Mesendoderm (in vitro differentiated cells): ENCODE measurements around the gene ATPAF1.

Experiments used
- DNase-seq: peaks from one replicate; pipeline ENCODE4 v3.0.0; 2013
- H2AK5ac ChIP-seq: 2 replicates; pipeline ENCODE4 v1.6.1; 2013; ENCODE audit warnings: low read length, inconsistent platforms
- H2BK120ac ChIP-seq: 2 replicates; pipeline ENCODE4 v1.6.1; 2013; ENCODE audit warnings: low read depth, mild to moderate bottlenecking, low read length, moderate library complexity, mixed read lengths
- H2BK15ac ChIP-seq: replicated peaks from 2 replicates; pipeline ENCODE4 v1.6.1; 2013; ENCODE audit warnings: low read depth, mild to moderate bottlenecking, moderate library complexity
- H2BK5ac ChIP-seq: 2 replicates; pipeline ENCODE4 v1.6.1; 2013; ENCODE audit warnings: low read length, inconsistent platforms
- H3K18ac ChIP-seq: 2 replicates; pipeline ENCODE4 v1.6.1; 2013; ENCODE audit warnings: mild to moderate bottlenecking, low read length, mixed read lengths
- H3K23ac ChIP-seq: one replicate; pipeline ENCODE4 v1.6.1; 2013; ENCODE audit warnings: low read length
- H3K27ac ChIP-seq: 2 replicates; pipeline ENCODE4 v1.5.1; 2013; ENCODE audit warnings: low read depth, mild to moderate bottlenecking, inconsistent platforms, low read length, moderate library complexity
- H3K27me3 ChIP-seq: 2 replicates; pipeline ENCODE4 v1.6.1; 2013; ENCODE audit warnings: low read length, control low read depth, mild to moderate bottlenecking, inconsistent platforms; ENCODE audit not compliant: insufficient read depth, poor library complexity
- H3K36me3 ChIP-seq: 2 replicates; pipeline ENCODE4 v1.6.1; 2013; ENCODE audit warnings: low read length, inconsistent platforms; ENCODE audit not compliant: control insufficient read depth, insufficient read depth
- H3K4ac ChIP-seq: one replicate; pipeline ENCODE4 v1.6.1; 2013; ENCODE audit warnings: low read depth, mild to moderate bottlenecking, low read length, moderate library complexity
- H3K4me1 ChIP-seq: 2 replicates; pipeline ENCODE4 v1.6.1; 2013; ENCODE audit warnings: low read depth, low read length, inconsistent platforms; ENCODE audit not compliant: control insufficient read depth
- H3K4me2 ChIP-seq: 2 replicates; pipeline ENCODE4 v1.6.1; 2013; ENCODE audit warnings: low read length
- H3K4me3 ChIP-seq: 2 replicates; pipeline ENCODE4 v1.5.1; 2013; ENCODE audit warnings: mild to moderate bottlenecking, low read length
- H3K56ac ChIP-seq: one replicate; pipeline ENCODE4 v1.6.1; 2013; ENCODE audit warnings: low read length
- H3K79me1 ChIP-seq: 2 replicates; pipeline ENCODE4 v1.6.1; 2013; ENCODE audit warnings: low read length, inconsistent platforms
- H3K79me2 ChIP-seq: 2 replicates; pipeline ENCODE4 v1.6.1; 2013; ENCODE audit warnings: mild to moderate bottlenecking, low read length; ENCODE audit not compliant: control insufficient read depth, insufficient read depth
- H3K9ac ChIP-seq: 2 replicates; pipeline ENCODE4 v1.6.1; 2013; ENCODE audit warnings: low read length, inconsistent platforms
- H4K5ac ChIP-seq: one replicate; pipeline ENCODE4 v1.6.1; 2013; ENCODE audit warnings: low read length
- H4K8ac ChIP-seq: one replicate; pipeline ENCODE4 v1.6.1; 2013; ENCODE audit warnings: low read depth, mild to moderate bottlenecking, control low read depth, low read length, moderate library complexity
- whole genome bisulfite sequencing: extraction: QIAGEN DNeasy Blood & Tissue Kit; methylation state at CpG from one replicate; pipeline ENCODE4 v1.1.7; 2013; ENCODE audit warnings: low lambda C conversion rate, missing lambda C conversion rate; ENCODE audit not compliant: insufficient coverage; ENCODE audit errors: extremely low coverage; 5-methylcytosine and 5-hydroxymethylcytosine counted together

Gene ATPAF1

DNA sequence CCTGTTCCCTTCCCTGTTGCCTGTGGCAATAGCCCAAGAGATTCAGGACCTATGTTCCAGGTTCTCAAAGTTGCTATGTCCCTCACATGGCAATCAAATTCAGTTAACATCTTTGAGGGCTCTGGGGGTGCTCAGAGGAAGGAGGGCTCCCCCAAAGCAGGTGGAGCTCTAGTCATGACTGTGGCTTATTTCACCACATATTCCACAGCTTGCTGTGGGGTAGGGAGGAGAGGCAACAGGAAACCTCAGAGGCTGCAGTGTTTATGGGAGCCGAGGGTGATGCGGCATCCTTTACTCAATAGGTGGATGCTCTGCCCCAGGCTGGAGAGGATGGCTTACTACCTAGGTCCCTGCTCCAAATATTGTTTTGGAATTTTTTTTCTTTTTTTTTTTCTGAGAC lies 62.9 kb downstream of the ATPAF1 start:
- Histone ChIP-seq H3K4me3 (no peak overlapping the region), H4K8ac (no peak overlapping the region), H3K36me3 (no peaks in the 10 kb centered on the region), H3K4me2 (no peak overlapping the region), H4K5ac (no peak overlapping the region), H3K4me1 (peaks cover 6% of the 10 kb centered on the region), H3K9ac (no peak overlapping the region), H3K27ac (no peak overlapping the region), H2BK120ac (no peak overlapping the region), H3K56ac (no peak overlapping the region), H2AK5ac (no peak overlapping the region), H3K27me3 (no peaks in the 10 kb centered on the region), H2BK15ac (no peak overlapping the region), H3K79me2 (no peaks in the 10 kb centered on the region), H3K18ac (no peak overlapping the region), H2BK5ac (no peak overlapping the region), H3K79me1 (no peaks in the 10 kb centered on the region), H3K4ac (no peak overlapping the region), H3K23ac (no peak overlapping the region)
- no CpG with 5 or more reads among the region's 2 CpGs for WGBS
- DNase-seq: no peak

DNA sequence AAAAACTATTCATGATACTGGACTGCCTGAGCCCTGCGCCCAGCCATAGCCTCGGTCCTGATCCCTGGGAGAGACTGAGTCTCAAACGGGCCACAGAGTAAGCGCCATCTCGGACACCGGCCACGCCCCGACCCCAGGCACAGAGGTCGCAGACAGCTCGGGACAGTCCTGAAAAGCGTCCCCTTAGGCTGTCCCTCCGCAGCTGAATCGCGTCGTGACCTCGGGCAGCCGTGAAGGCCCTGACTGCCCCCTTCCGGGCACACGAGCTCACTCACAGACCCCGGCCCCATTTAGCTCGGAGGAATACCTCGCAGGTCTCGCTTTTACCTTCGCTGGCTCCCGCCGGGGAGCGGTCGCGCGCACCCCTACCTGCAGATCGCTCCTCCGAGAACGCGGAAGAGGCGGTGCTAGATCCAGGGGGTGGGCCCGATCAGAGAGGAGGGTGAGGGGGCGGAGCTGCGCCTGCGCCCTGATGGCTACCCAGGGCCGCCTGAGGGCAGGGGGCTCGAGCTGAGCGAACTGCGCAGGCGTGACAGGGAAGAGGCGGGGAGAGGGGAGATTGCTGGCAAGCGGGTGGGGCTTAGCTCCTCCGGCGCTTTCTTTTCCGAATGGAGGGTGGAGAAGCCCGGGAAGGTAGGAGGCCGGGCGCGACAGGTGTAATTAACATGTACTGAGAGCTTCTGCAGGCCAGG lies 64.2 kb downstream of the ATPAF1 start, which contains the start of gene MKNK1:
Gene MKNK1 (minus strand): TSS at position 411 of the 692 bp plus-strand sequence. CDS start 20,941 bp downstream, outside the sequence.
- H2BK15ac ChIP-seq: no peak within 1 kb of the TSS
- H3K79me1 ChIP-seq: no peaks in the 10 kb centered on the region
- H3K27ac ChIP-seq: no peak within 1 kb of the TSS
- H3K4me3 ChIP-seq: peak within 1 kb of the TSS; percentile 71
- no CpG with 5 or more reads among the region's 53 CpGs for WGBS
- H3K4ac ChIP-seq: no peak within 1 kb of the TSS
- peak within 1 kb of the TSS; percentile 88 for H3K56ac ChIP-seq
- no peak within 1 kb of the TSS for H2AK5ac ChIP-seq
- H3K27me3 ChIP-seq: no peaks in the 10 kb centered on the region
- no peak within 1 kb of the TSS for H4K8ac ChIP-seq
- peaks cover 6% of the 10 kb centered on the region for H3K4me1 ChIP-seq
- peak within 1 kb of the TSS; percentile 13 for H3K4me2 ChIP-seq
- no peak within 1 kb of the TSS for H4K5ac ChIP-seq
- no peaks in the 10 kb centered on the region for H3K79me2 ChIP-seq
- no peak within 1 kb of the TSS for H2BK120ac ChIP-seq
- H3K23ac ChIP-seq: peak within 1 kb of the TSS; percentile 6
- H2BK5ac ChIP-seq: no peak within 1 kb of the TSS
- no peaks in the 10 kb centered on the region for H3K36me3 ChIP-seq
- DNase-seq: peak; percentile 98
- peak within 1 kb of the TSS; percentile 77 for H3K9ac ChIP-seq
- no peak within 1 kb of the TSS for H3K18ac ChIP-seq

DNA sequence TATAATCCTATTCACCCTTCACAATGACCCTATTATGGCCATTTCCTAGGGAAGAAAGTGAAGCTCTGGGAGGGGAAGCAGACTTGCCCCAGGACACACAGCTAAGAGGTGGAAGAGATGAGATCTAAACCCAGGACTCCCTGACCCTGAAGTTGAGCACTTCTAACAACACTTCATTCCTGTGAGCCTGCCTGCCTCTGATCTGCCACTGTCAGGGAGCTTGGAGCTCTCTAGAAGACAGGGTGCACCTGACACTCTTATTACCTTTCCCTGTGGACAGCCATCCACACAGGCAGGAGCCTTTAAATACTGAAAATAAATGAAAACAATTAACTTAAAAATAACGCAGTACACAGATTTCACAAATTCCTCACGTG lies 64.7 kb downstream of the ATPAF1 start:
- Histone ChIP-seq H2BK5ac (no peak overlapping the region), H3K4me1 (peaks cover 6% of the 10 kb centered on the region), H3K79me2 (no peaks in the 10 kb centered on the region), H3K36me3 (no peaks in the 10 kb centered on the region), H3K27me3 (no peaks in the 10 kb centered on the region), H3K4me2 (peak overlapping the region; percentile 13), H2BK120ac (no peak overlapping the region), H3K23ac (peak overlapping the region; percentile 6), H4K8ac (no peak overlapping the region), H3K27ac (no peak overlapping the region), H3K79me1 (no peaks in the 10 kb centered on the region), H3K4ac (no peak overlapping the region), H2AK5ac (no peak overlapping the region), H3K18ac (no peak overlapping the region), H4K5ac (no peak overlapping the region), H2BK15ac (no peak overlapping the region), H3K4me3 (peak overlapping the region; percentile 71), H3K9ac (peak overlapping the region; percentile 77), H3K56ac (peak overlapping the region; percentile 88)
- WGBS: no CpG with 5 or more reads among the region's 2 CpGs
- DNase-seq: peak; percentile 21

DNA sequence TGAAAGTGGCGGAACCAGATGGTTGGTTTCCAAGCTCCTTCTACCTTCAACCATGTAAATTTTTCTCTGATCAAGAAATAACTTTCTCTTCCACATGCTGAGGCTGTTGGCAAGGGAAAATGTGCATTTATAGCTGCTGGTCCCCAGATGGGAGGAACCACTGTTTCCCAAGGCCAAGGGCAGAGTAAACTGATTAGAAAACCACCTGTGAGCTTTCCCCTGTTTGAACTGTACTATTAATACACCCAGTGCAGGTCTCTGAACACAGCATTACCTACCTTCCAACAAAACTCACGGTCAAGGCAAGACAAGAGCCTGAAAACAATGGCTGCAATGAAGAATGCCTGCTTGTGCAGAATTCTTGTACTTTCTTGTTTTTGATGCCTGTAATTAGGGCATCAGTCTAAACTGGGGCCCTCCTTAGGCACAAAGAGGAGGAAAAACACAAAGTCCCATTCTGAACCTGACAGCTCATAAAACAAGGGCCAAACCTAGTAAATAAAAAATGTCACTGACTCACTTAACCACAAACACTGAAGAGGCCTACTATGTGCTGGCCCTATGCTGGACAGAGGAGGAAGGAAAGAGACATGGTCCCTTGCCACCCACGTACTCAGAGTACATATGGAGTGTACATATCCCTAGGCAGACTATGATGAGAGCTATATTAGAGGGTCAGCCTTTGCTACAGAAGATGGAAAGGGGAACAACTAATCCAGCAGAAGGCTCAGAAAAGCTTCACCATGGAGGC lies 66.7 kb downstream of the ATPAF1 start:
- Histone ChIP-seq H3K27me3 (no peaks in the 10 kb centered on the region), H3K9ac (no peak overlapping the region), H2AK5ac (no peak overlapping the region), H3K27ac (no peak overlapping the region), H3K36me3 (no peaks in the 10 kb centered on the region), H4K5ac (no peak overlapping the region), H2BK120ac (no peak overlapping the region), H2BK5ac (no peak overlapping the region), H4K8ac (no peak overlapping the region), H3K4me1 (peaks cover 6% of the 10 kb centered on the region), H3K4ac (no peak overlapping the region), H3K56ac (no peak overlapping the region), H3K79me2 (no peaks in the 10 kb centered on the region), H3K23ac (no peak overlapping the region), H2BK15ac (no peak overlapping the region), H3K4me2 (no peak overlapping the region), H3K79me1 (no peaks in the 10 kb centered on the region), H3K4me3 (no peak overlapping the region), H3K18ac (no peak overlapping the region)
- WGBS: no CpG with 5 or more reads among the region's 3 CpGs
- no peak for DNase-seq

DNA sequence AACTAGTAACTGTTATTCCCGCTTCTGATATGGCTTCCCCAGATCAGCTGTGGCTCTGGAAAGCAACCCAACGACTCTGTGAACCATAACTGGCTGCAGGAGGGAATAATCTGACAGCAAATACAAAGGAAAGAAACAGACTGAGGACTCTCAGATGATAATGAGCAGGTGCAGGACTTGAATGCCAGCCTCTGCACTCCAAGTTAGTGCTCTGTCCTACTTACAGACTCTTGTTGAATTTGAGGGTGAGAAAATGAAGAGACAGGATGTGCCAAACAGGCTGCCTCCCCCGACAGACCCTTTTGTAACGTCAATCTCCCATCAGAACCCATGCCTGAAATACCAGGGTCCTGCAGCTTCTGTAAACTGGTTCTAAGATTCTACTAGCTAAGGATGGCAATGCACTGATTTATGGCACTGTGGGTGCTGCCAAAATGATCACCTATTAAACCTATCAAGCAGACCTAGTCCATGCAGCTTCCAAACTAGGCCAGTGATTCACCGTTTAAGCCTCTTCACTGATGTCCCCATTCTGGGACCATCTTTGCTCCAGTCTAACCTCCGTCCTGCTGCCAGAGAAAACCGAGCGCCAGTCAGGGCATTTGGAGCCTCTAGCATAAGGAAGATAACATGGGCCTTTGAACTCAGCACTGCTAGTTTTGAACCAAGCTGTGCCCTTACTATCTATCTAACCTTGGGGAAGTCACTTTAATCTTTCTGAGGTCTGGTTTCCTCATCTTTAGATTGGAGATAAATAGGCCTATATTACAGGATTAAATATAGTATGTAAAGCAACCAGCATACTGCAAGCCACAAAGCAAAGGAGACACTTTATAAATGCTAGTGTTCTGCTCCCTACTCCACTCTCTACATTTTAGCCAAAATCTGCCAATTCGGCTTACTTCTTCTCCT lies 68.8 kb downstream of the ATPAF1 start:
- H2BK15ac ChIP-seq: no peak overlapping the region
- no peak overlapping the region for H2BK5ac ChIP-seq
- no peak overlapping the region for H4K8ac ChIP-seq
- no peak for DNase-seq
- H3K4ac ChIP-seq: no peak overlapping the region
- no peak overlapping the region for H3K56ac ChIP-seq
- no peaks in the 10 kb centered on the region for H3K27me3 ChIP-seq
- H3K23ac ChIP-seq: no peak overlapping the region
- no peak overlapping the region for H3K9ac ChIP-seq
- no peak overlapping the region for H3K4me2 ChIP-seq
- H3K27ac ChIP-seq: no peak overlapping the region
- H2AK5ac ChIP-seq: no peak overlapping the region
- no peak overlapping the region for H4K5ac ChIP-seq
- H3K79me1 ChIP-seq: no peaks in the 10 kb centered on the region
- no peak overlapping the region for H3K18ac ChIP-seq
- no peak overlapping the region for H2BK120ac ChIP-seq
- no peak overlapping the region for H3K4me3 ChIP-seq
- no peaks in the 10 kb centered on the region for H3K79me2 ChIP-seq
- no CpG with 5 or more reads among the region's 9 CpGs for WGBS
- H3K36me3 ChIP-seq: no peaks in the 10 kb centered on the region
- peaks cover 6% of the 10 kb centered on the region for H3K4me1 ChIP-seq
